HG03469 (cell line): ENCODE results near the gene FHOD1.

ENCODE experiments used
- ATAC-seq: cut with Tn5 transposase; IDR thresholded peaks from one replicate; pipeline ENCODE4 v1.9.1; 2021; ENCODE audit warnings: mild to moderate bottlenecking, moderate library complexity, moderate number of reproducible peaks; ENCODE audit not compliant: unreplicated experiment

Gene FHOD1

DNA sequence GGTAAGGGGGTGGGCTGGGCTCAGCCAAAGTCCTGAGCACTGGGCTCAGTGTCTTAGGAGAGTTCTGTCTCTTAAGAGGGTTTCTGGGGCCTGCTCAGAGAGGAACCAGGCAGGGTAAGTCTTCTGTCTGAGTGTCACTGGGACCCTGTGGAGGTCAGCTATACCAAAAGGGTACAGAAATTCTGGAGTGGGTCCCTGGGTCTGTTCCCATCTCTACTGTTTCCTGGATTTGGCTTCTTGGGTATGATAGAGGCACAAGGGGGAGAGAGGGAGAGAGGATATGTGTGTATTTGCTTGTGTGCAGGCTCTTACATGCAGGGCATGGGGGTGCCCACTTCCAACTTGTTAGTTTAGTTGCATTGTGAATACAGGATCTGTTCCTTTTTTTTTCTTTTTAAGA, 53.7 kb downstream of the FHOD1 start:
- no peak for ATAC-seq

DNA sequence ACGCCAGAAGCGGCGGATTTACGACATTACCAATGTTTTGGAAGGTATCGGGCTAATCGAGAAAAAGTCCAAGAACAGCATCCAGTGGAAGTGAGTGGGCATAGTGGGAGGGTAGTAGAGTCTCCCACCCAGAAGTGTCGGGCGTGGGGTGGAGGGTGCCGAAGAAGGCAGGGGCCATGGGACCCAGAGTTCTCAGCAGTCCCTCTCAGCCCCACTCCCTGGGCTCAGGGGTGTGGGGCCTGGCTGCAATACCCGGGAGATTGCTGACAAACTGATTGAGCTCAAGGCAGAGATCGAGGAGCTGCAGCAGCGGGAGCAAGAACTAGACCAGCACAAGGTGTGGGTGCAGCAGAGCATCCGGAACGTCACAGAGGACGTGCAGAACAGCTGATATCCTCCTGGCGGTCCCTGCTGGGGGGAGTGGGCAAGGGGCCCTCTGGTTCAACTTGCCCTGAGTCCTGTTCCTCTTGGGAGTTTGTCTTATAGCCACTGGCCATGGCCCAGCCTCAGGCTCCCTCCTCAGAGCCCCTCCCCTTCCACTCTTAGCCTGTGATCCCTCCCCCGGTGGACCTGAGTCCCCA, 54.4 kb downstream of the FHOD1 start:
- no peak for ATAC-seq

DNA sequence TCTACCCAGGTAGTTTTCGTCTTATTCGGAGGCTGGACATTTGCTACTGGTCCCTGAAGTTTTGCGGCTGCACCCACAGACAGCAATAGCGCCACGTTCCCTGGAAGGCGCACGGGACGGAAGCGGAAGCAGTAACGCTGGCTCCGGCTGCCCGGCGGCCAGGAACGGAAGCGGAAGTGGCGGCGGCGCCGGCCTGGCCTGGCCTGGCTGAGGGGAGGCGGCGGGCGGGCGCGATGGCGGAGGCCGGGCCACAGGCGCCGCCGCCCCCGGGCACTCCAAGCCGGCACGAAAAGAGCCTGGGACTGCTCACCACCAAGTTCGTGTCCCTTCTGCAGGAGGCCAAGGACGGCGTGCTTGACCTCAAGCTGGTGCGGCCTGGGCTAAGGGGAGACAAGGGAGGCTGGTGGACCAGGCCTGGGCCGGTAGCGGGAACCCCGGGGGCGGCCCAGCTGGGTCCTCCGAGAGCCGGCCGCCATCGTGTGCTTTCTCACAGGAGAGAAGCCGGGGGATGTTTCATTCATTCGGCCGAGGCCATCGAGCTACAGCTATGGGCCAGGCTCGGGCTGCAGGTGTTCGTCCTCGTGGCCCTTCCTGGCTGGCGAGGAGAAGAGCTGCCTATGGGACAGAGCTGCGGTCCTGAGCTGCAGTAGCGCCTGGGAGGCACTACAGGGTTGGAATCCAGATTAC, 55.1 kb downstream of the FHOD1 start, which contains the start of gene E2F4:
E2F4 (plus strand) TSS at position 161 of the 687 bp plus-strand sequence; CDS start at position 234, 73 bp downstream.
- peak; percentile 66 for ATAC-seq

DNA sequence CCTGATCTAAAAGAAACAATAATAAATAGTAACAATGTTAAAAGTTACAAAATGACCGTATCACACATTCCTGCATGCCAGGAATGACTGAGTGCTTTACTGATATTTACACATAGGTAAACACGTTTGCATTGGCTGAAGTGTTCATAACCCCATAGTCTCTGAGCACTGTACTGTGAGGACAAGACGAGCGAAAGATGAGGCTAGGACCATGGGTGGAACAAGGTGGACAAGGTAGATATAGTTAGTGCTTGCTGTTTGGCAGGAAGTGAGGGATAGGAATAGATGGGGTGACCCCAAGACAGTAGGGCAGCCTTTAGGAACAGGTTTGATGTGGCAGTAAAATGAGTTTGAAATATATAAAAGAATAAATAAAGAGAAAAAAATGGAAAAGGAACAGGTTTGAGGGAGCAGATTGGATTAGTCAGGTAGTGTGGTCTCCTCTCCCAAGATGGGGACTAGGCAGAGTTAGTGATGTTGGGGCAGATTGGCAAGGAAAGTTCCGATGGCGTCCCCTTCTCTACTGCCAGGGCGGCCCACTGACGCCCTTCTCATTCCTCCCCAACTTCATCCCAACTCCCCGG, 55.8 kb downstream of the FHOD1 start:
- ATAC-seq: no peak

DNA sequence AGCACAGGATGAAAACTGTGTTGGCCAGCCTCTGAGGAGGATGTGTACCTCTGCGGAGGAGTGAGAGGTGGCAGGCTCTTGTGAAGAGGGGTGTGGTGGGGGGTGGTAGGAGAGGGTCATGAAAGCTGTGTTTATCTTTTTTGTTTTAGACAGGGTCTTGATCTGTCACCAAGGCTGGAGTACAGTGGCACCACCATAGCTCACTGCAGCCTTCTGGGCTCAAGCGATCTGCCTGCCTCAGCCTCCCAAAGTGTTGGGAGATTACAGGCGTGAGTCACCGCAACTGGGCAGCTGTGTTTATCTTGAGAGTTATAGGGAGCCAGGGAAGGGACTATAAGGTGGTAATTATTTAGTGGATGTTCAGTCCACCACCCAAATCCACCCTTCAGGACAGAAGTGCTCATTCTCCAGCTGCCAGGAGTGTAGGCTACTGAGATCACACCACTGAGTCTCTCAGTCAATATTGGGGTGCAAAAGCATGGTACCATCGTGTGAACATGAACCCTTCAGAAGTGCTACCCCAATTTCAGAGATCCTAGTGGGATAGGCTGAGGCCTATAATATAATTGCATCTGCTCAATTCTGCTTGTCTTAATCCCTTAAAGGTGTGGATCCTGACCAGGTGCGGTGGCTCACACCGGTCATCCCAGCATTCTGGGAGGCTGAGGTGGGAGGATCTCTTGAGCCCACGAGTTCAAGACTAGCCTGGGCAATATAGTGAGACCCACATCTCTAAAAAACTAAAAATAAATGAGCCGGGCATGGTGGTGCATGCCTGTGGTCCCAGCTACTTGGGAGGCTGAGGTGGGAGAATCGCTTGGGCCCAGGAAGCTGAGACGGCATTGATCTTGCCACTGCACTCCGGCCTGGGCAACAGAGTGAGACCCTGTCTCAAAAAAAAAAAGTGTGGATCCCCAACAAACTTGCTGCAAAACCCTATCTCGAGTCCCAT, 56.6 kb downstream of the FHOD1 start:
- no peak for ATAC-seq

DNA sequence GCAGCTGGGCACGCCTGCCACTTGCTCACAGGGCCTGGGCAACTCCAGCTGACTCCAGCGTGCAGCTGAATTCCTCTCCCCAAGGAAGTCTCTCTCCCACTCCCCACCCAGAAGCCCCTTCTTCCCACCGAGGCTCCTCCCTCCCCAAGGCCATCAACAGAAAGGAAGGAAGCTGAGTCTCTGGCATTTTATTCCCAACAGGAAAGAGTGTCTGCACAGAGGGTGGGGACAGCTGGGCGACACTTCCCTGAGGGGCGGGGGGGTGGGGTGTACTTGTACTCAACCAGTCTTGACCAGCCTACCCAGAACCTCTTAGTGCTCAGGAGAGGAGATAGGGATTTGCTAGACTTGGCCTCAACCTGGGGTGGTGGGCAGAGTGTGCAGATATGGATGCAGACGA, 57.2 kb downstream of the FHOD1 start, which contains the start of gene EXOC3L1:
EXOC3L1 (minus strand) TSS at position 96 of the 400 bp plus-strand sequence. CDS start 460 bp downstream, outside the sequence.
- ATAC-seq: no peak

DNA sequence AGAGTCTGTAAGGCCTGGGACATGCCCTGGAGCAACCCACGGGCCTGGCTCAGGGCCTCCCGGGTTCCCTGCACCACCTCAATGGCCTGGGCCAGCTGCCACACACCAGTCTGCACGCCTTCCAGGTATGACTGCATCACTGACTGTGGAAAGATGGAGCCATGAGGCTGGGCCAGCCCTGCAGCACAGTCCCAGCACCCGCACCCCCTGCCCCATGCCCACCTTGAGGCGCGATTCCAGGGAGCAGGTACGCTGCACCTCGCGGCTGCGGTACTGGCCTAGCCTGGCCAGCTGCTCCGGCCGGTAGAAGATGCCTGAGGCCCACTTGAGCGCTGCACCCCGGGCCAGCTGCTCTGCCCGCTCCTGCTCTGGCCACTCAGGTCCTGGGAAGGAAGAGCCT, 58.5 kb downstream of the FHOD1 start:
- no peak for ATAC-seq

DNA sequence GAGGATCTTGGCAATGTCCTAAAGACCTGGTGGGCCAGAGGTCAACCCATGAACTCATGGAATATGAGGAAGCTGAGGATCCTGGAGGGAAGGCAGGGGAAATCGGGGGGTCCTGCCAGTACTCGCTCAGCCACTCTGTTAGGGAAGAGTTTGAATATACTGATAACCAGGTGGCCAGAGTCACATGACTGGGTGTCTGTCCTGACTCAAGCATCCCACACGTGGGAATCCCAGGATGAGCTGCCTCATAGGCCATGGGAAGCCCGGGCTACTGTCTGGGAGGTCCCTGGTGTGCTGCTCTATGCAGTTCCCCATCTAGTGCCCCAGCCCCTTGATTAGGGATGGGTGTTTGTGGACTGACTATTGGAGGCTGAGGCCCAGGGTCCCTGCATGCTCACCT, 59.0 kb downstream of the FHOD1 start:
- ATAC-seq: no peak

DNA sequence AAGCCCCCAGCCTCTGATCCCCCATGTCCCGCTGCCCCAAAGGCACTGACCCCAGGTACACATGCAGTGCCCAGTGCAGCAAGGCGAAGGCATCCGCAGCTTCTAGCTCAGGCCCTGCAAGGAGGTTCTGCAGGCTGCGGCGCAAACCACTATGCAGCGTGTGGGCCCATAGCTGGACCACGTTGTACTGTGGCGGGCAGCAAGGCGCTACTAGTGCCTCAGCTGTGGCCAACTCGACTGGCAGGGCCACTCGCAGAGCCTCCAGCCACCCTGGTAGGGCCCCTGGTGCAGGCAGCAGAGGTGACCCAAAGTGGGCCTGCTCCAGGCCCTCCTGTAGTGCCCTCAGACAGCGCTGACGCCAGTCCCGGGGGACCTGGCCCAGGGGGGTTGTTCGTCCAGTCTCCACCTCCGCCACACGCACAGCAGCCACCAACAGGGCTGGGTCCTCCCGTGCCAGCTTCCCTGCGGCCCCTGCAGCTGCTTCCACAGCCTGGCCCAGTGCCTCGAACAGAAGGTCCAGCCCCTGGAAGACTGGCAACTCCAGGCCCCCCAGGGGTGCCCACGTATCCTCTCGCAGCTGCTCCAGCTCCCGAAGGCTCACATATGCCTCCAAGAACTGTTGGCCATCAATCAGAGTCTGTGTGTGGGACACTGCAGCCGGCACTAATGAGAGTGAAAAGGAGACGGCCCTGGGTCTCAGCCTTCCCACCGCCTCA, 59.9 kb downstream of the FHOD1 start:
- no peak for ATAC-seq

DNA sequence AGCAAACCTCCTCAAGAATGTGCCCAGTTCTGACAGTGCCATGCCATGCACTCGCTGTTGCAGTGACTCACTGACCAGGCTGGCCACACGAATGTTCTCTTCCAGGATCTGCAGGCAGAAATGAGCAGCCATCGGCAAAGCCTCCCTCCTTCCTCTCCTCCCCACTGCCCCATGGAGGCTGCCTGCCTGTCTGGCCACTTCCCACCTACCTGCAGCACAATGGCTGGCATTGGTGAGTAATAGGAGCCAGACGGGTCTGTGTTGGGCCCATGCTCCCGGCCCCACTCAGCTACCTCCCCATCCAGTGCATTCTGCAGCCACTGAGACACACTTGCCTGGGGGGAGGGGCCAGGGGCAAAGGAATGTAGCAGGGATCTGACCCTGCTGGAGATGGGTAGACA, 60.7 kb downstream of the FHOD1 start:
- no peak for ATAC-seq

DNA sequence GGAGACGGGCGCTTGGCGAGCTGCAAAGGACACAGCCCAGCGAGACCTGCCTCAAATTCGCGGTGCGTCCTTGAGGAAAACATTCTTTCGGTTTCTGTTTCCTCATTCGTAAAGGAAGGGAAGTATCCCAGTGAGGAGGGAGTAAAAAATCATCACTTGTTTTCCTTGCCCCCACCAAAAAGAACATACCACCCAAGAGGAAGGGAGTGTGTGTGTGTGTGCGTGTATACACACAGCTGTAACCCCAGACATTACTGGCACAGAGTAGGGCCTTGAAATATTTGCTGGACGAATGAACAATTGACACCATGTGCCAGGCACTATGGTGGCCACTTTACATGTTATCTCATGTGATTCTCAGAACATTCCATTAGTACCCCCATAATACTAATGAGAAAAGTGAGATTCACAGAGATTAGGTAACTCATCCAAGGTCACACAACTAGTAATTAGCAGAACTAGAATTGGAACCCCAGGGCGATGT, 61.6 kb downstream of the FHOD1 start:
- no peak for ATAC-seq

DNA sequence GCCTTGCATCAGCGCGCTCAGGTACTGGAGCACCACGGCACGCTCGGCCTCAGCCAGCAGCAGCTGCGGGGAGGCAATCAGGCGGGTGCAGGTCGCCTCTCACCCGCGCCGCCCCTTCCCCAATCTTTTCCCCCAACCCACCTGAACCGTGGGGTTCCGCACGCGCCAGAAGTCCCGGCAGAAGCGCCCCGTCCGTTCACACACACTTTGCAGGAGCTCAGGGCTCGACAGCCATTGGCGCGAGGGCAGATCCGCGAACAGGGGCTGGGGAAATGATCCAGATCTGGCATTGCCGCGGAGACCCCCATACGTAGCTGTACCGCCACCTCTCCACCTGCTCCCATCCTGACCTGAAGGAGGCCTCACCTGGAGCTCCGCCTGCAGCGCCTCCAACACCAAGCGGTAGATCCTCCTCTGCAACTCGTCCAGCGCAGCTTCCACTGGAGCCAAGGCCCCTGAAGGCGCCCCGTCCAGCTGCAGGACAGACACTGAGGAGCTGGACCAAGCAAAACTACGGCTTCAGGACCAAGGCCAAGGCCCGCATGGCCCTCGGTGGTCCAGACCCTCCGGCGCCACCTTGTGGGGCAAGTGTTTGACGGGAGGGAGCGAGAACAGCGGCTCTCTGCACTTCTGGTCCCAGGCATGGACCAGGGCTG, 62.2 kb downstream of the FHOD1 start:
- no peak for ATAC-seq

DNA sequence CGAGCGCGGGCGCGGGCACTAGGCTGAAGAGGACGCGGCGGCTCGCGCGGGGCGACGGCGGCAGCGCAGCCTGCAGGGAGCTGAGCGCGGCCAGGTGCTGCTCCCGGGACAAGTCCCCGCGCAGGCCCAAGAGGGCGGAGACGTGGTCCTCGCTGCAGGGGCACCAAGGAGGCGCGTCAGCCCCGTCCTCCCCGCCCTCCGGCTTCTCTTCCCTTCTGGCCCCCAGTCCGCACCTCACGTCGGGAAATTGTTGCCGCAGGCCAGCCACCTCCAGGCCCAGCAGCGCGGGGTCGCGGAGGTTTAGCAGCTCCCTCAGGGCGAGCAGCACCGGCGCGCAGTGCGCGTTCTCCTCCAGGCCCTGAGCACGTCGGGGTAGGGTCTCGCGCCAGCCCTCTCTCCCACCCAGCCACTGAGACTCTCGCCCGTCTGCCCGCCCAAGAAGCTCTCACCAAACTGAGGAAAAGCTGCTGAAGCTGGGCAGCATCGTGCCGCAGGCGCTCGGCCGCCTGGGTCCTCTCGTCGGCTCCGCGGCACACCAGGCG, 62.8 kb downstream of the FHOD1 start:
- ATAC-seq: no peak

DNA sequence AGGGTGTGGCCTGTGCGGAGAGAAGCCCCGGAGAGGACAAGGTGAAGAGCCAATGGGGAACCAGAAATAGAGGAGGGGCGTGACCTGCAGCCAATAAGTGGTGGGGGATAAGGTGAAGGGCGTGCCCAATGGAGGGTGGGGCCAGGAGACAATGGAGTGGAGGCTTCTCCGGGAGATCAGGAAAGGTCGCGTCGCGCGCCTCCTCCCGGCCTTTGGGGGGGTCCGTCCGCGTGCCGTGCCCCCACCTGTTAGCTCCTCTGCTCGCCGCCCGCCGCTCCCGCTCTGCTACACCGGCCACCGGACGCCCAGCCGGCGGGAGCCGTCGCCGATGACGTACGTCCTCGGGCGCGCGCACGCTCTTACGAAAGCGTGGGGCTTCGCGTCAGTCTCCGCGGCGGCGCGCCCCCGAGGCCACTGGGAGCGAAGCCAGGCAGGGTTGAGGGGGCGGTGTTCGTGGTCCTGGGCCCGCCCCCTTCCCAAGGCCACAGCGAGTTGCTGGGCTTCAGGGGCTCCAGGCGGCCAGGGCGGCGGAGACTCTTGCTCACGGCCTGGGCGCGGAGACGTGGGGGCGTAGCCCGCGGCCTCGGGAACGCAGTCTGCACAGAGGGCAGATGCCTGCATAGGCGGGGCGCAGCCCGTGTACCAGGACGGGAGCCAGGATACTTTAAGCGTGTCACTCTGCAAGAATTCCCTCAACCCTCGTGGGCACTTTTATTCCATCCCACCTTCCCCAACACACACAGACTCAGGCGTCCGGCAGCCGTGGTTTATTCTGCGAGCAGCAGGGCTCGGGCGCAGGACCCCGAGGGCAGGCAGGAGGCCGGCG, 63.4 kb downstream of the FHOD1 start, which contains the start of gene MATCAP1:
MATCAP1 (minus strand) TSS at position 337 of the 826 bp plus-strand sequence. CDS start 3,353 bp downstream, outside the sequence.
- ATAC-seq: peak; percentile 63

DNA sequence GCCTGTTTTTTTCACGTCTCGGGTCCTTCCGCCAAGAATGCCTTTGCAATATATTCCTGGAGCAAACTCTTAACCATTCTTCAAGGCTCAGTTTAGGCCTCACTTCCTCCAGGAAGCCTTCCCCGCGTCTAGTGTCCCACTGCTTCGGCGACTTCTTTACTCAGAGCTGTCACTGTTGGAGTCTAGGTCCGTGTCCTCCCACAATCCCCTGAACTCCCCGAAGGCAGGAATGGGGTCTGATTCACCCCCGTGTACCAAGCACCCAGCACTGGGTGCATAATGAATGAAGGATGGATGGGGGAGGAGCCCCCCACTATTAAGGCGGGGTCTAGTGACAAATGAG, 64.0 kb downstream of the FHOD1 start:
- ATAC-seq: no peak

DNA sequence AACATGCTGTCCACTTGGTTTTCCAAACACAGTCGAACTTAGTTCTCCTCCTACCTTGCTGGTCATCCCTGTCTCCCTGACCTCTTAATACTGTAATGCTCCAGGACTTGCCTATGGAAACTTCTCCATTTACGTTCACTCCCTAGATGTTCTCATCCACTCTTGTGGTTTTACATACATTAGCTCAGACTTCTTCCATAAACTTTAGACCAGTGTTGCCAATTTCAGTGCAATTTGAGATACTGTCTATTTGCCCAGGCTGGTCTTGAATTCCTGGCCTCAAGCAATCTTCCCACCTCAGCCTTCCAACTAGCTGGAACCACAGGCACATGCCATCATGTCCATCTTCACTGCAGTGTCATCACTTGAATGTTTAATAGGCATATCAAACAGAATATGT, 65.0 kb downstream of the FHOD1 start:
- ATAC-seq: no peak

DNA sequence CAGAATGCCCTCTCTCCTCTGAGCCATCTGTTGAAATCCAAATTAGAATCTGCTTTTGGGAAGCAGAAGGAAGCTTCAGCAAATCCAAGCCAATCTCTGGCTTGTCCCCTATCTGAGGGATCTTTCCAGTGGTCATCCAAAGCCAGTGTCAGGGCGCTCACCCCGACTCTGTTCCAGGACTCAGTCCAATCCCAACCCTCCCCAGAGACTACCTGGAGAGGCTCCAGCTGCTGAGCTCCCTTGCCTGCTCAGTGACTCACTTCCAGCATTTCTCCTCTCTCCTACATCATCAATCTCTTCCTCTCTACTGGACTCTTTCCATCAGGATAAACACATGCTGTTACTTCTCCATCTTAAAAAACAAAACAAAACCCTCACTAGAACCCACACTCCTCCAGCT, 65.9 kb downstream of the FHOD1 start:
- ATAC-seq: no peak

DNA sequence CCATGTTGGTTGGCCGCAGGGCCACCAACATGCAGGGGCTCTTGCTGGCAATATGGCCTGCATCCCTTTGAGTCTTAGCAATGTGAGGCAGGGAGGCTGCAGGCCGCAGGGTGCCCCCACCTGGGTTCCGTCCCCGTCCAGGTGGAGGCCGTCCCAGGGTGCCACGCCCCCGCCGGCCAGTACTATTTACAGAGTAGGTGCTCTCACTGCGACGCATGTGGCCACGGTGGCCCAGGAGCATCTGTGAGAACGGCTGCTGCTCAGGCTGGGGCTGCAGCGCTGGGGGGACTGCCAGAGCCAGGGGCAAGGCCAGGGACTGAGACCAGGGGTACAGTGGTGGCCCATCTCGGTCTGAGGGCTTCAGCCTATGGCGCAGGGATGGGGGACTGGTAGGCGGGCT, 67.1 kb downstream of the FHOD1 start:
- no peak for ATAC-seq
